Left ventricle myocardium superior (tissue), 1 donor: Measurements from ENCODE around the gene KCNIP3. TPM values are rescaled to one million over a fixed set of nuclear protein-coding genes. Genes with fewer than 3 reads are reported as not detected.

ENCODE experiments used
- ATAC-seq: fragments of 200-7000 bp; cut with Tn5 transposase; one replicate; pipeline ENCODE4 v1.9.1; 2020; ENCODE audit warnings: mild to moderate bottlenecking, moderate library complexity
- DNase-seq: peaks from one replicate; pipeline ENCODE4 v3.0.0-alpha.2; 2020
- intact Hi-C: fragments of 100-400 bp; cut with micrococcal nuclease; formaldehyde crosslinking; loops from one replicate; pipeline ENCODE4 v1.11.0; 2022
- total RNA-seq: library from RNA; stranded (reverse); fragmentation: NEBNext Ultra II Directional; extraction: Animal tissue kit (Norgen Biotek cat#: 25700); gene quantifications from one replicate; pipeline ENCODE4 v1.2.1, GENCODE V29; 2021
- donor health status: DM: no; HTN: yes; CAD: no; lungs with severe emphysema.

Gene KCNIP3
- total RNA-seq, 1 donor from 2014 or later, result 5.3 TPM

DNA sequence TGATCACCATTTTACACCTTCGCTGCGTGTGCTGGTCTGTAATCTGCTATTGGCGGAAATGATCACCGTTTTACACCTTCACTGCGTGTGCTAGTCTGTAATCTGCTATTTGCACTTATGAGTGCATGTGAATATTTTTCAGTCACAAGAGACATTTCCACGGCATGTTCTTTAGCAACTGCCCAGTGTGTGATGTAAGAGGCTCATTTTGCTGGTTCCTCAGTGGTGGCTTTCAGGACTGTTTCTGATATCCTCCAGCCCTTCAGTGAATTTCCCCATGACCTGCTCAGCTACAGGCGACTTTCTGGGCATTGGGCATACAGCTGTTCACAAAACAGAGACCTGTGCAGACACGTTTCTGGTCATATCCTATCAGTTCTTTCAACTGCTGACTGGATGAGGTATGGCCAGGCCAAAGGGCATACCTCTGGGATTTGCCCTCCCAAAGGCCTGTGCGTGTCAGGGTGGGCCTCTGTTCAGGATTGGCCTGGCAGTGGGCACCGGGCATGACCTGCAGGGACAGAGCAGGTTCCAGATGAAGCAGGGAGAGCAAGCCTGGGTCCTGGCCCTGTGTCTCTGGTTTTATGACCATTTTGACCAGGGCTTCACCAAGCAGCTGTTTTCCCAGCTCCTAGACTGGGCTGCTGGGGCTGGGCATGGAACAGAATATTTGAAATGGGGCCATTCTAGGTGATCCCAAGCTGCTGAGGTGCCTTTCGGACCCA, 23.4 kb upstream of the KCNIP3 start:
- intact Hi-C loops, result no loop called here
- DNase-seq, result no peak
- ATAC-seq, result no peak

DNA sequence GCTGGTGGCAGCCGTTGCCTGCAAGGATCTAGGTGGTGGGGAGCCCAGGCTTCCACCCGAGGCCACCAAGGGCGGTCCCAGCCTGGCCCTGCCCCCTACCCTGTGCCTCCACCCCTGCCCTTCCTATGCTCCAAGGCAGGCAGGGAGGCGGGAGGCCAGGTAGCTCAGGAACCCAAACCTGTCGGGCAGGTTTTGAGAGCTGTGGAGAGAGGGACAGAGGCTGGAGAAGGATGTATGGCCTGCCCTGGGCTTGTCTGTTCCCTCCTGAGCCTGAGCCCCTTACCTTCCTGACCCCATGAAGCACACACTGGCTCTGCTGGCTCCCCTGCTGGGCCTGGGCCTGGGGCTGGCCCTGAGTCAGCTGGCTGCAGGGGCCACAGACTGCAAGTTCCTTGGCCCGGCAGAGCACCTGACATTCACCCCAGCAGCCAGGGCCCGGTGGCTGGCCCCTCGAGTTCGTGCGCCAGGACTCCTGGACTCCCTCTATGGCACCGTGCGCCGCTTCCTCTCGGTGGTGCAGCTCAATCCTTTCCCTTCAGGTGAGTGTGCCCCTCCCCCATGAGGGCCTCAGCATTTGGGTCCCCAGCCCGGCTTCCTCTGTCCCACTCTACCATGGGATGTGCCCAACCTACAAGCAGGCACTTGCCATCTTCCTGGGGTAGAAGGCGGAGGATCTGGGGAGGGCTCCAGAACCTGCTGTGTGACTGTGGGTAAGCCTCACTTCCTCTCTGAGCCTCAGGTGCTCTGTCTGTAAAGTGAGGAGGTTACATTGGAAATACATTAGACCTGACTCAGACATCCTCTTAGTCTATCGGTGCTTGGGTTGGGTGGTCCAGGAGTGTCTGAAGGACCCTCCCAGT, 22.6 kb upstream of the KCNIP3 start, which contains the start of gene PROM2:
TSS of gene PROM2 (plus strand) at position 159 of the 860 bp plus-strand sequence. CDS start at position 296, 137 bp downstream.
- intact Hi-C loops, result no loop called here
- DNase-seq (no peak), ATAC-seq (no peak)

DNA sequence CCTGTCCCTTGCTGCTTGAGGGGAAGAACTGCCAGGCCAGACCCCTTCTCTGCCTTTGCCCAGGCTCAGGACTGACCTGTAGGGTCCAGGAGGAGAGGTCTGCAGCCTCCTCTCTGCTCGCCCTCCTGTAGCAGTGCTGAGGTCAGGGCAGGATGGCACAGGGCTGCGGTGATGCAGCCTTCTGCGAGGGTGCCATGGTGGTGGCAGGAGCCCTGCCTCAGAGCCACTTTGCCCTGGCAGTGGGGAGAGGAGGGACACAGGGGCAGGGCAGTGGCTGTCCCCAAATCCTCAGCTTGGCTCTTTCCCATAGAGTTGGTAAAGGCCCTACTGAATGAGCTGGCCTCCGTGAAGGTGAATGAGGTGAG, 22.0 kb upstream of the KCNIP3 start:
- ATAC-seq (no peak), DNase-seq (no peak)
- intact Hi-C loops, result no loop called here

DNA sequence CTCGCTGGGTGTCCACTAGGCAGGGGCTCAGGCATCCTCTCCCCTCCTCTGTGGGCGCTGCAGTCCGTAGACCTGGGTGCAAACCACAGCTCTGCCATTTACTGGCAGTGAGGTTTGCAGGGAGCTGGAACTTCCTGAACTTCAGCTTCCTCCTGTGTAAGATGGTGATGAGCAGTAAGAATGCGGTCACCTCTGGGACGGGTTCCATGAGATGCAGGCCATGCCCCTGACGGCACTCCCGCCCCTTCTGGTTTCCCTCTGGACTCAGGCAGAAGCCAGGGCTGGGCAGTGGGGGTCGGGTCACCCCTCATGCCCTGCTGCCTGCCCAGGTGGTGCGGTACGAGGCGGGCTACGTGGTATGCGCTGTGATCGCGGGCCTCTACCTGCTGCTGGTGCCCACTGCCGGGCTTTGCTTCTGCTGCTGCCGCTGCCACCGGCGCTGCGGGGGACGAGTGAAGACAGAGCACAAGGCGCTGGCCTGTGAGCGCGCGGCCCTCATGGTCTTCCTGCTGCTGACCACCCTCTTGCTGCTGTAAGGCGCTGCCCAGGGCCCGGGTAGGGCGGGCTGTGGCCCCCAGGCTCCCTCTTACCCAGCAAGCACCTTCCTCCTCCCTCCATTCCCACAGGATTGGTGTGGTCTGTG, 21.4 kb upstream of the KCNIP3 start:
- DNase-seq (no peak), ATAC-seq (no peak)
- intact Hi-C loops, result no loop called here

DNA sequence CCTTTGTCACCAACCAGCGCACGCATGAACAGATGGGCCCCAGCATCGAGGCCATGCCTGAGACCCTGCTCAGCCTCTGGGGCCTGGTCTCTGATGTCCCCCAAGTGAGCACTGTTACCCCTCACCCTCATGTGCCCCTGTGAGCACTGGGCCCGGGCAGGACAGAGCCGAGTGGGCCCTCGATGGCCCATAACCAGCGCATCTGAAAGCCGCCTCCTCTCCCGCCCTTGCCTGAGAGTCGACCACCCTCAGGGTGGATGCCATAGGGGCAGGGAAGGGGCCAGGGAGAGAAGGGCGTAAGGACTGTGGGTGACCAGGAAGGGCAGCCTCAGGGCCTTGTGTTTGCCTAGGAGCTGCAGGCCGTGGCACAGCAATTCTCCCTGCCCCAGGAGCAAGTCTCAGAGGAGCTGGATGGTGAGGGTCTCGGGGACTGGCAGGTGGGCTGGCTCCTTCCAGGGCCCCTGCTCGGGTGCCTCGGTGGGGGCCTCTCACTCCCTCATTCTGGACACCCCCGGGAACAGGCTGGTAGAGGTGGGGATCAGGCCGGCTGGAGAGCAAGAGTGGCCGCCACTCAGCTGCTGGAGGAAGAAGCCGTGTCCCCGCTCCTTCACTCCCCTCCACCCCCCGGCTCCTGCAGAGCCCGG, 20.8 kb upstream of the KCNIP3 start:
- ATAC-seq, result no peak
- no peak for DNase-seq
- intact Hi-C loops, result no loop called here

DNA sequence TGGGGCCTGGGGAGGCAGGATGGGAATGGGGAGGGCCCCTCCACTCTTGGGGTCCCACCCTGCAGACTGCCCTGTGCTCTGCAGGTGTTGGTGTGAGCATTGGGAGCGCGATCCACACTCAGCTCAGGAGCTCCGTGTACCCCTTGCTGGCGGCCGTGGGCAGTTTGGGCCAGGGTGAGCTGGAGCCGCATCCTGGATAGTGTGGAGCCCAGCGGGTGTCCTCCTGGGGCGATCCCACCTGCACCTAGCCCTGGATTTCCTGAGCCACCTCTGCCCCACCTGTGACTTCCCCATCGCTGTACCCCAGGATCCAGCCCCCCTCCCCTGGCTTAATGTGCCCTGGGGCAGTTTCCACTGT, 20.3 kb upstream of the KCNIP3 start:
- ATAC-seq, result no peak
- intact Hi-C loops, result no loop called here
- DNase-seq, result no peak

DNA sequence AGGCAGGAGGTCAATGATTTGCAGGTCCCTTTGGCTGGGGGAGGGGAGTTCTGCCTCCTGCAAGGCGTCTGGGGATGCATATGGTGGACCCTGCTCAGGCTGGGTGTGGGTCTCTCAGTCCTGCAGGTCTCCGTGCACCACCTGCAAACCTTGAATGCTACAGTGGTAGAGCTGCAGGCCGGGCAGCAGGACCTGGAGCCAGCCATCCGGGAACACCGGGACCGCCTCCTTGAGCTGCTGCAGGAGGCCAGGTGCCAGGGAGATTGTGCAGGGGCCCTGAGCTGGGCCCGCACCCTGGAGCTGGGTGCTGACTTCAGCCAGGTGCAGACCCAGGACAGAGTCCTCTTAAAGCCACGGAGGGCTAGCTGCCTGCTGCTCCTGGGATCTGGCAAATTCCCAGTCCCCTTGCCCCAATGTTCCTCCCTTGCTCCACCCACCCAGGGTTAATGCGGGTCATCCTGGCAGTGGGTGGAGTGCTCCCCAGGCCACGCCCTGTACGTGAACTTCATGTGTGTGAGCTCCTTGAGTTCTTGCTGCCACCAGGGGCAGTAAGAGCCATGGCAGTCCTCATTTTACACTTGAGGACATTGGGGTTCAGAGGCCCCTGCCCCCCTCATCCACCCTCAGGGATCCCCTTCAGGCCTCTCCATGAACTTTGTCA, 19.8 kb upstream of the KCNIP3 start:
- intact Hi-C loops, result no loop called here
- DNase-seq (no peak), ATAC-seq (no peak)

DNA sequence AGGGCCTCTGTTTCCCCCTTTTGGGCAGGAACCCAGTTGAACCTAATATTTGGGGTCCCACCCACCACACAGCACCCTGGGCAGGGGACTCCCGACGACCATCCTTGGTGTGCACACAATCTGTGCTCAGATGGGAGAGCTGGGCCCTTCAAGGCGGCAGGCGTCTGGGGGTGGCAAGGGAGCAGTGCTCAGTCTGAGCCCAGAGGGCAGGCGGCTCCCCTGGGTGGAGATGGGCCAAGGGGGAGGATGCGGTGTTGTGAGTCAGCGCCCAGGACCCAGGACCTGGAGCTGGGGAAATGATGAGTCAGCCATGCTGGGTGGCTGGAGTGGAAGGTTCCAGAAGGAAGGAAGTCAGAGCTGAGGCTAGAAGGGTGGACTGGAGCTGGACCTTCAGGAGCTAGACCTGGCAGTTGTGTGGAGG, 19.1 kb upstream of the KCNIP3 start:
- DNase-seq, result no peak

DNA sequence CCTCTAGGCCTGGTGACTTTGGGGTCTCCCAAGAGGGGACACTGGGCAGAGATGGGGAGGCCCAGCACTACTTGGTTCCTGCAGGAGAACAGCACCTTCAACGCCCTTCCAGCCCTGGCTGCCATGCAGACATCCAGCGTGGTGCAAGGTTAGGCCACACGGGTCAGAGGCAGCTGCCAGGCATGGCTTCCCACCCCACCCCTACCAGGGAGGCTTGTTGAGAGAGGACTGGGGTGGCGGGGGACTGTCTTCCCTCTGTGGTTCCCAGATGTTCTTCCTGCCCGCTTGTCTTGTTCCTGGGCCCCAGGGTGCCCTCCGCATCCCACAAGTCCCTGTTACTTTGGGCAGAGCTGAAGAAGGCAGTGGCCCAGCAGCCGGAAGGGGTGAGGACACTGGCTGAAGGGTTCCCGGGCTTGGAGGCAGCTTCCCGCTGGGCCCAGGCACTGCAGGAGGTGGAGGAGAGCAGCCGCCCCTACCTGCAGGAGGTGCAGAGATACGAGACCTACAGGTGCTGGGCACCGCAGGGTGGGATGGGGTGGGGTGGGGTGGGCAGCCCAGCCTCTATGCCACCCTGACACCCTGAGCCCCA, 18.4 kb upstream of the KCNIP3 start:
- DNase-seq, result no peak
- no peak for ATAC-seq
- intact Hi-C loops, result no loop called here

More for the DNA sequence above, 19.1 kb upstream of the KCNIP3 start:
- no peak for ATAC-seq
- intact Hi-C loops, result no loop called here

DNA sequence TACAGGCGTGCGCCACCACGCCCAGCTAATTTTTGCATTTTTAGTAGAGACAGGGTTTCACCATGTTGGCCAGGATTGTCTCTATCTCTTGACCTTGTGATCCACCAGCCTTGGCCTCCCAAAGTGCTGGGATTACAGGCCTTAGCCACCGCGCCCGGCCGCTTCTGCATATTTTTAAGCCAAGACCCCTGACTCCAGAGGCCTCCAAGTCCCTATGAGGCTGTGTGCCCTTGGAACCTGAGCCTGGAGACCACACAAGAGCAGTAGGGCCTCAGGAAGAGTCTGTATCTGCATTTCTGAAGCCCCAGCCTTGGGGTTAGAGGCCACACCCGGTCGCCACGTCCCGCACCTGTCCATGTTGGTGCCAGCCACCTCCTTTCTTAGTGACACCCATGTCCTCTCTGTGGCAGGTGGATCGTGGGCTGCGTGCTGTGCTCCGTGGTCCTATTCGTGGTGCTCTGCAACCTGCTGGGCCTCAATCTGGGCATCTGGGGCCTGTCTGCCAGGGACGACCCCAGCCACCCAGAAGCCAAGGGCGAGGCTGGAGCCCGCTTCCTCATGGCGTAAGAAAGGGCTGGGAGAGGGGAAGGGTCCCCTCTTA, 17.6 kb upstream of the KCNIP3 start:
- DNase-seq (no peak), ATAC-seq (no peak)
- intact Hi-C loops, result no loop called here

DNA sequence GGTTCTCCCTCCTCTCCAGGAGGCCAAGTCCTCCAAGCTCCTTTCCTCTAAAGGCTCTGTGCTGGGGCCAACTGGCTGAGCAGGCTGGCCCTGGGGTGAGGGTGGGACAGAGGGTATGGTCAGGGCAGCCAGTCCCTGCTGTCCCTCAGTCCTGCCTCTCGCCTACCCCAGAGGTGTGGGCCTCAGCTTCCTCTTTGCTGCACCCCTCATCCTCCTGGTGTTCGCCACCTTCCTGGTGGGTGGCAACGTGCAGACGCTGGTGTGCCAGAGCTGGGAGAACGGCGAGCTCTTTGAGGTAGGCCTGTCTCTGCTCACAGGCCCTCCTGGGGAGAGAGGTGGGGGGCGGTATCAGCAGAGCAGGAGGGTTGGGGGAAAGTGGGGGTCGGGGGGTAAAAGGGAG, 16.1 kb upstream of the KCNIP3 start:
- ATAC-seq, result no peak
- DNase-seq, result no peak
- intact Hi-C loops, result no loop called here

DNA sequence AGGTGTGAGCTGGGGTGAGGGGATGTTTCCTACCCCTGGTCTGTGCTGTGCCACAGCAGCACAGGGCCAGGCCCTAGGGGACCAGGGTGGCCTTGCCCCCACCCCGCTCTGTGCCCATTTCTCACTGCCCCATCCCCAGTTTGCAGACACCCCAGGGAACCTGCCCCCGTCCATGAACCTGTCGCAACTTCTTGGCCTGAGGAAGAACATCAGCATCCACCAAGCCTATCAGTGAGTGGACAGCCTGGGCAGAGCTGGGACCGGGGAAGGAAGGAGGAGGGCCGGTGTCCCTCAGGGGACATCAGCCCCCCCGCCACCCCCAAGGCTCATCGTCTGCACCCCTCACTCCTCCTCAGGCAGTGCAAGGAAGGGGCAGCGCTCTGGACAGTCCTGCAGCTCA, 15.4 kb upstream of the KCNIP3 start:
- intact Hi-C loops, result no loop called here
- no peak for ATAC-seq
- DNase-seq, result no peak

DNA sequence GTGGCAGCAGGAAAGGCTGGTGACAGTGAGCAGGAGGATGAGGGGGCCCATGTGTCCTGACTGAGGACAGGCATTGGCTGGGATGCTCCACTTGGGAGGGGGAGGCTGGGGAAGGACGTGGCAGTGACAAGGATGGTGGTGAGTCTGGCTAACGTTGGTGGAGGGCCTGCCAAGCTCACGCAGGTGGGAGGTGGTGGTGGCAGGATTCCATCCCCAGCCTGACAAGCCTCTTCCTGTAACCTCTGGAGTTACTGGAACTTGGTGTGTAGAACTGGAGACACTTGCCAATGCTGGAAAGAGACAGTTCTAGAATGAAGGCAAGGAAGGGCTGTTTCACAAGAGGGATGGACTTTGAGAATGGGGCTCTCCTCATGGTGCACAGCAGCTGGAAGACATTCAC, 14.7 kb upstream of the KCNIP3 start:
- DNase-seq, result peak; percentile 6
- intact Hi-C loops, result no loop called here
- ATAC-seq, result no peak

DNA sequence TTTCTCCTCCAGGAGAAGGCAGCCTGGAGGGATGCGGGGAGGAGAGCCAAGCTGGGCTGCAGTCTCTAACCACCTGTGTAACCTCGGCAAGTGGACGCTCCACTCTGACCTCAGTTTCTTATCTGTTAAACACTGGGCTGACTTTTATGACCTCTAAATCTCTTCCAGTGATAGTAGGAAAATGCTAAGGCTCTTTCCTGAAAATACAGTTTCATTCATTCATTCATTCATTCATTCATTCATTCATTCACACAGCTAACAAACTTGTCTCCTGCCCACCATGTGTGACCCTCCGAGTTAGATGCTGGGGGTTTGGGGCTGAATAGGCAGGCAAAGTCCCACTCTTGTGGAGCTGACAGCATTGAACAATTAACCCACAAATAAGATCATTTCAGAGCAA, 13.6 kb upstream of the KCNIP3 start:
- DNase-seq, result peak; percentile 3

DNA sequence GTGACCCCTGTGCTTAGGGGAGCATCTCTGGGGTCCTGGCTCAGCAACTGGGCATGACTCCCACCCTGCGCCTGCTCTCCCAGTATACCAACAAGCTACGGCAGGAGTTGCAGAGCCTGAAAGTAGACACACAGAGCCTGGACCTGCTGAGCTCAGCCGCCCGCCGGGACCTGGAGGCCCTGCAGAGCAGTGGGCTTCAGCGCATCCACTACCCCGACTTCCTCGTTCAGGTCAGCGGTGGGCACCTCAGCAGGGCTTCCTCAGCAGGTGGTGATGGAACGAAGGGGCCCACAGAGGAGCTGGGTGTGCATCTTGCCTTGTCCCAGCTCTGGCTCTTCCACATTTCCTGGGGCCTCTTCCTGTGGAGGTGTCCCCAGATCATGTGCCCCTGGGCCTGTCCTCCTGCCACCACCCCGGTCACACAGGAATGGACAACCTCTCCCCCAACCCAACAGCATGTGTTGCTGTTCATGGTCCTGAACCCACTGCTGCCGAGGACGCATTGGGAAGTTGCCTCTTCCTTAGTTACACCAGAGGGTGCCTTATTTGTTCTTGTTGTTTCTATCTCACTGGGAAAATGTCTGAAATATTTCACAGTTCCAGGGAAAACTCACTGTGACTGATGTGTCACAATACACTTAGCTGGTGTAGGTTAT, 12.1 kb upstream of the KCNIP3 start:
- ATAC-seq, result no peak
- DNase-seq, result no peak
- intact Hi-C loops, result no loop called here

More for the DNA sequence above, 13.6 kb upstream of the KCNIP3 start:
- ATAC-seq, result no peak
- intact Hi-C loops, result no loop called here

DNA sequence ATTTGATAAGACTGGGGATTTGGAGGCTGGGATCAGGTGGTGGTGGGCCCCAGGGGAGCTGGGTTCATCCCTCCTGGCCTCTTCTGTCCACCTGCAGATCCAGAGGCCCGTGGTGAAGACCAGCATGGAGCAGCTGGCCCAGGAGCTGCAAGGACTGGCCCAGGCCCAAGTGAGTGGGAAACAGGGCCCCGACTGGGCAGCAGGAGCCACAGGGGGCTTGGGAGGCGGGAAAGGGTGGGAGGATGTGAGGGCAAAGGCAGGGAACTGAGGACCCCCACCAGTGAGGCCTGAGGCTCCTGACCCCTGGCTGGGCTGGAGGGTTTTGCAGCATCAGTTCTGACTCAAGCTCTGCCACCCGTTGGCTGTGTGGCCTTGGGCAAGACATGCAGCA, 11.6 kb upstream of the KCNIP3 start:
- DNase-seq, result no peak
- no peak for ATAC-seq
- intact Hi-C loops, result no loop called here

DNA sequence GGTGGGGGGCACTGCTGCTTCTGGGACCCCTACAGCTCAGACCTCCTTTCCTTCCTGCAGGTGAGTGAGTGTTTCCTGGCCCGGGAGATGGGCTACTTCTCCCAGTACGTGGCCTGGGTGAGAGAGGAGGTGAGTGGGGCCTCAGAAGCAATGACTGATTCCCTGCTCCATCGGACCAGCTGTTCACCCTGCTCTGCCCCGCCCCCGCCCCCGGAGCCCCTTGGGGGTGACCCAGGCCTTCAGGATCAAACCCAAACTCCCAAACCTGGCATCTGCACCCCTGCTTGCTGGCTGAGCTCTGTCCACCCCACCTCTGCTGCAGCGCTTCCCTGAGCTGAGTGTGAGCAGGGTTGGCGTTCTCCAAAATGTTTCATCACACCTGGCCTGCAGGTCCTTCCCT, 9.8 kb upstream of the KCNIP3 start:
- DNase-seq, result no peak
- intact Hi-C loops, result no loop called here
- ATAC-seq, result no peak

DNA sequence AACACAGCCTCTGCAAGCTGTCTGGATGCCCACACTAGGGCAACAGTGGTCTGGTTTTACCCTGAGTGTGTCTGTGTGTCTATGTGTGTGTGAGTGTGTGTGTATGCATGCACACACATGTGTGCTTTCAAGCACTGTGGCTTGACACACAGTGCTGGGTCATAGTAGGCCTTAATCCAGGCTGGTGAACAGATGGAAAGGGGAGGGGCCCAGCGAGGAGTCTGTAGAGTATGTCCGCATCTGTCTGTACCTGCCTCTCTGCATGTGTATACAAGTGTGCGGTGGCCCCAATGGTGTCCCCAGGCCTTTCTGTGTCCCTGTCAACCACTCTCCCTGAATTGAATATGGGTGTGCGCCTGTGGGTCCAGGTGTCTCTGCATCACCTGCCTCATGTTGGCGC, 9.3 kb upstream of the KCNIP3 start:
- ATAC-seq (no peak), DNase-seq (no peak)

More for the DNA sequence above, 9.3 kb upstream of the KCNIP3 start:
- intact Hi-C loops, result no loop called here
